Cardiac atrium fibroblast (primary cell): ENCODE measurements around the gene SPACA6. TPM values are rescaled to one million over a fixed set of nuclear protein-coding genes. Genes with fewer than 3 reads are reported as not detected.

Experiments used
- total RNA-seq: library from RNA; depleted of rRNA; stranded (reverse); fragments of >200 nt; gene quantifications from 2 replicates; pipeline ENCODE4 v1.2.3, GENCODE V29; 2015

The SPACA6 gene
- 9.7 and 12.3 TPM in 2 replicates for total RNA-seq

GRCh38 chr19:51693260-51693659 is at the start of gene SPACA6:
TSS of gene SPACA6 (plus strand) at chr19:51693330. CDS start at chr19:51693527, 197 bp downstream.

GRCh38 chr19:51646730-51647129 is 46.4 kb upstream of the SPACA6 start, which contains the start of gene SIGLEC14:
TSS of gene SIGLEC14 (minus strand) at chr19:51646825. CDS start at chr19:51646759, 66 bp downstream.

GRCh38 chr19:51751655-51752054 is 58.5 kb downstream of the SPACA6 start, which contains the start of gene FPR1:
TSS of gene FPR1 (minus strand) at chr19:51751878. CDS start at chr19:51746994, 4,884 bp downstream.

Other genes with a start within 250 kb of the SPACA6 start
- not detected in 2 replicates for gene SIGLEC8, start 234.9 kb upstream of the SPACA6 start, total RNA-seq
- gene CEACAM18, start 214.8 kb upstream of the SPACA6 start, total RNA-seq = not detected in 2 replicates
- gene SIGLEC12, start 191.5 kb upstream of the SPACA6 start, total RNA-seq = not detected in 2 replicates
- gene SIGLEC6, start 161.7 kb upstream of the SPACA6 start, total RNA-seq = 0.36 TPM in 1 of 2 replicates, not detected in the other
- 3.6 and 10.7 TPM in 2 replicates for gene ZNF175, start 122.0 kb upstream of the SPACA6 start, total RNA-seq
- not detected in 2 replicates for gene SIGLEC5, start 62.9 kb upstream of the SPACA6 start, total RNA-seq
- not detected in 2 replicates for gene SIGLEC14, start 46.5 kb upstream of the SPACA6 start, total RNA-seq
- gene HAS1, start 30.7 kb downstream of the SPACA6 start, total RNA-seq = not detected in 2 replicates
- 0.18 TPM in 1 of 2 replicates, not detected in the other for gene FPR1, start 58.5 kb downstream of the SPACA6 start, total RNA-seq
- not detected in 2 replicates for gene FPR2, start 67.8 kb downstream of the SPACA6 start, total RNA-seq
- gene FPR3, start 101.8 kb downstream of the SPACA6 start, total RNA-seq = not detected in 2 replicates
- 5.2 and 13.0 TPM in 2 replicates for gene ZNF577, start 194.6 kb downstream of the SPACA6 start, total RNA-seq
- gene ZNF649, start 211.7 kb downstream of the SPACA6 start, total RNA-seq = 4.7 and 9.1 TPM in 2 replicates
- 9.6 and 11.2 TPM in 2 replicates for gene ZNF613, start 234.1 kb downstream of the SPACA6 start, total RNA-seq